Small intestine (tissue), 7 donors: ENCODE data around the gene FBXW2. TPM values are rescaled to one million over a fixed set of nuclear protein-coding genes. Genes with fewer than 3 reads are reported as not detected.

Experiments used
- DNase-seq, 2 donors: peaks; one replicate each; pipeline versions ENCODE4 v3.0.0 to v3.0.0-alpha.2; 2013
- FAIRE-seq: peaks from 2 replicates; lab custom pipeline; 2012; peaks lifted over from hg19 to GRCh38; lab: Jason Lieb, UNC
- H3K27ac ChIP-seq, 3 donors: one replicate each; pipeline ENCODE4 v1.5.1; 2013; ENCODE audit warnings: low read length in 2 of 3, mild to moderate bottlenecking in 2 of 3, control low read depth in 1 of 3, inconsistent platforms in 1 of 3, low read depth in 1 of 3, moderate library complexity in 1 of 3
- H3K27me3 ChIP-seq, 3 donors: one replicate each; pipeline ENCODE4 v1.6.1; 2013; ENCODE audit warnings: low read length in 3 of 3, inconsistent platforms in 1 of 3; ENCODE audit not compliant: control insufficient read depth in 3 of 3, insufficient read depth in 3 of 3
- H3K36me3 ChIP-seq, 3 donors: one replicate each; pipeline ENCODE4 v1.6.1; 2013; ENCODE audit warnings: low read length in 3 of 3, inconsistent platforms in 1 of 3, low read depth in 1 of 3, mild to moderate bottlenecking in 1 of 3, moderate library complexity in 1 of 3; ENCODE audit not compliant: control insufficient read depth in 3 of 3, insufficient read depth in 2 of 3
- H3K4me1 ChIP-seq, 3 donors: one replicate each; pipeline ENCODE4 v1.6.1; 2013; ENCODE audit warnings: low read length in 2 of 3, inconsistent platforms in 1 of 3, low read depth in 1 of 3, mild to moderate bottlenecking in 1 of 3, moderate library complexity in 1 of 3; ENCODE audit not compliant: control insufficient read depth in 3 of 3, insufficient read depth in 2 of 3
- H3K4me3 ChIP-seq, 3 donors: one replicate each; pipeline ENCODE4 v1.5.1; 2013; ENCODE audit warnings: low read length in 3 of 3, control low read depth in 1 of 3, inconsistent platforms in 1 of 3, low read depth in 1 of 3, mild to moderate bottlenecking in 1 of 3, moderate library complexity in 1 of 3
- H3K9me3 ChIP-seq, 2 donors: one replicate each; pipeline ENCODE4 v1.6.1; 2013; ENCODE audit warnings: low read depth in 1 of 2, low read length in 1 of 2; ENCODE audit not compliant: control insufficient read depth in 2 of 2, insufficient read depth in 1 of 2
- WGBS, 3 donors: extraction: QIAGEN DNeasy Blood & Tissue Kit; methylation state at CpG; one replicate each; pipeline ENCODE4 v1.1.7; 2013; 5-methylcytosine and 5-hydroxymethylcytosine counted together
- polyA plus RNA-seq, 4 donors: library from polyadenylated mRNA; stranded (reverse) in 3 of 4; unstranded in 1 of 4; fragments of 200-250 nt in 3 of 4; fragments of 120-200 nt in 1 of 4; gene quantifications; one replicate each; pipeline versions ENCODE4 v1.2.1 to v1.2.3, GENCODE V29; 2013
- donor health status: healthy with polysubstance abuse.
- donor health status: control.
- donor health status: control.
- donor health status: Bipolar disorder and iron deficiency.
- donor health status: healthy.

Gene FBXW2
- polyA plus RNA-seq, 4 donors, result 6.2 to 45.4 (median 13.1) TPM

DNA sequence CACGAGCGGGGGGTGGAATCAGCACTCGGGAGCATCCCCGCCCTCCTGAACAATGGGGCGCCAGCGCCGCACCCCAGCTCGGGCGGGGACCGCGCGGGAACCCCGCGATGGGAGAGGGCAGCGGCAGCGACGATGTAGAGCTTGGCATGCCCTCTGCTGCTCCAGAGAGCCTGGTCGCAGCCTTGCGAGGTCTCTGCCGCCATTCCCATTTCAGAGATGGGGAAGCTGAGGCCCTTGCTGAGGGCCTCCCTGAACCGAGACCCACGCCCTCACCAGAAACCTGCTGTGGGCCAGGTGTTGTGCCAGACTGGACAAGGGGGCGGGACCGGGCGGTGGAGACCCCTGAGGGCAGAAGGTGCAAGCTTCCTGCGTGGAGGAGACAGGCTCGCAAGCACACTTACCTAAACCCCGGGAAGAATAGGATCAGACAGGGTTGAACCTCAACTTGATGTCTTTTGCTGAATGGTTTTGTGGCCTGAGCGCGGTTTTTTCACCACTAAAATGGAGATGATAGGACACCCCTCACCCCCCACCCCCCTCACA, 78.3 kb downstream of the FBXW2 start:
- peak overlapping the region; percentile 73 to 91 (median 75) for H3K4me3 ChIP-seq
- peaks cover 0 to 14% (median 4%) of the 10 kb centered on the region in 3 donors for H3K4me1 ChIP-seq
- peak overlapping the region; percentile 27 to 90 (median 47) for H3K27ac ChIP-seq
- H3K36me3 ChIP-seq, result no peaks in the 10 kb centered on the region
- no peak for DNase-seq
- WGBS, 3 donors, result 6 to 12% (median 7%) methylated on average over 17 to 30 of the region's 30 CpGs
- H3K27me3 ChIP-seq, result peaks cover 0 to 7% (median 0%) of the 10 kb centered on the region in 3 donors
- no peak for FAIRE-seq
- no peaks in the 10 kb centered on the region for H3K9me3 ChIP-seq

DNA sequence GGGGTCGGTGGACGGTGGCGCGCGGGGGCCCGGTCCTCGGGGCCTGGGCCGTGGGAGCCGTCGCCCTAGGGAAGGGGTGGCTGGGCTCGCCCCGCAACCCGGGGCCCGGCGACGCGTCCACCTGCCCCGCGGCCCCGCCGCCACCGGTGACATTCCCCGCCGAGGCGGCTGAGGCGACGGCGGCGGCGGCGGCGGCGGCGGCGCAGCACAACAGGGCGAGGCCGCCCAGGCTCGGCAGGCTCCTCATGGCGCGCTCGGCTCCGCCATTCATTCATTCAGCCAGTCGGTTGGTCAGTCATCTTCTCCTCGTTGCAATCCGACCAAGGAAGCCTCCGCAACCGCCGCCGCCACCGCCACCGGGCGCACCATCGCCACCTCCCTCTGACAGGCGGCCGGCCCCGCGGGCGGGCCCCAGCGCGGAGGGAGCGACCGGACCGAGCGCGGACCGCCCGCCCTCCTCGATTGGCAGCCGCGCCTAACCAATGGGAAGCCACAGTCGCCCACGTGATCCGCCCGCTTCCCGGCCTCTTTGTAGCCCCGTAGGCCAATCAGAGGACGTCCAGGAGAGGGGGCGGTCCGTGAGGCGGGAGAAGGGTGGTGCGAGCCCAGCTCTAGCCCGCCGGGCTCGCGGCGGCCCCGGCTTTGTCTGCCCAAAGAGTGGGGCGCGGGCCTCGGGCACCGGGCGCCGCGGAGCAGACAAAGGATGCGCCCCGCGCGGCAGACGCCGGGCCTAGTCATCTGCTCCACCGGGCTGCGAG, 78.9 kb downstream of the FBXW2 start, which contains the start of gene MEGF9:
TSS of gene MEGF9 (minus strand) at position 383 of the 758 bp plus-strand sequence. CDS start at position 271, 112 bp downstream.
- no peak for FAIRE-seq

GRCh38 chr9:120713257-120714087, 79.7 kb downstream of the FBXW2 start:
- Histone ChIP-seq H3K4me3 (peak overlapping the region; percentile 73 to 91 (median 91)), H3K36me3 (peaks cover 0 to 7% (median 0%) of the 10 kb centered on the region in 3 donors), H3K9me3 (no peaks in the 10 kb centered on the region), H3K4me1 (peaks cover 0 to 14% (median 6%) of the 10 kb centered on the region in 3 donors), H3K27ac (peak overlapping the region; percentile 58 to 80 (median 73)), H3K27me3 (peaks cover 0 to 7% (median 0%) of the 10 kb centered on the region in 3 donors)
- FAIRE-seq (no peak), DNase-seq (peak; percentile 29 to 46)
- 0 to 3% (median 2%) methylated on average over 34 to 50 of the region's 50 CpGs for WGBS, 3 donors

More for the DNA sequence above, 78.9 kb downstream of the FBXW2 start, which contains the start of gene MEGF9:
- Histone ChIP-seq H3K27me3 (peaks cover 0 to 7% (median 0%) of the 10 kb centered on the region in 3 donors), H3K4me3 (peak within 1 kb of the TSS; percentile 73 to 91 (median 91)), H3K36me3 (peaks cover 0 to 3% (median 0%) of the 10 kb centered on the region in 3 donors), H3K9me3 (no peaks in the 10 kb centered on the region), H3K27ac (peak within 1 kb of the TSS; percentile 58 to 90 (median 73)), H3K4me1 (peaks cover 0 to 14% (median 6%) of the 10 kb centered on the region in 3 donors)
- peak; percentile 99 for DNase-seq
- WGBS, 3 donors, result 0 to 1% (median 0%) methylated on average over 72 to 102 of the region's 102 CpGs

DNA sequence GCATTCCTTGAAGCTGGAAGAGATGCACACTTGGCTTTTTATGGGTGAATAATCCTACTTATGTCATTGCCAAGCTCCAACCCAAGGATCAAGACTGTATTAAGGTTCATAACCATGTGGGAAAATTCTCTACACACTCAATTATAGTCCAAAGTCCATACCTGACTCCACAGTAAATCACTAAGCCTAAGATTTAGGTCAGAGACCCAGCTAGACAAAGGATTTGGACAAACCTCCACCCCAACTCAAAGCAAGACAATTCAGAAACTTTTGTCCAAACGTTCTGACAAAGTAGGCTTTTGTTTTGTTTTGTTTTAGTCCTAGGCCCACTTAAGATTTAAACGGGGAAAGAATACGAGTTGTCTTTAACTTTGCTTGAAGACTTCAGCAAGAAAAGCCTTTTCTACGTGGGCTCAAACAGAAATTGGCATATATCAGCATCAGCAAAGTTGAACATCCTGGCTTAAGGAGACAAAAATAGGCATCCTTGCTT, 80.6 kb downstream of the FBXW2 start:
- Histone ChIP-seq H3K27me3 (peaks cover 0 to 7% (median 0%) of the 10 kb centered on the region in 3 donors), H3K4me3 (peak overlapping the region in 2 of 3 donors; percentile 91), H3K36me3 (peaks cover 0 to 10% (median 0%) of the 10 kb centered on the region in 3 donors), H3K27ac (peak overlapping the region; percentile 58 to 80 (median 73)), H3K4me1 (peaks cover 0 to 14% (median 6%) of the 10 kb centered on the region in 3 donors), H3K9me3 (no peaks in the 10 kb centered on the region)
- DNase-seq (peak; percentile 79 to 84), FAIRE-seq (no peak)
- 6 to 26% (median 16%) methylated on average over 4 of the region's 4 CpGs for WGBS, 3 donors

- 13 to 34% (median 20%) methylated on average over 5 of the region's 5 CpGs for whole genome bisulfite sequencing, 3 donors
- FAIRE-seq (no peak), DNase-seq (peak in 1 of 2 donors; percentile 33)
- H3K4me1 ChIP-seq, result peaks cover 0 to 14% (median 6%) of the 10 kb centered on the region in 3 donors
- no peaks in the 10 kb centered on the region for H3K9me3 ChIP-seq
- peak overlapping the region in 2 of 3 donors; percentile 91 for H3K4me3 ChIP-seq
- peaks cover 0 to 7% (median 0%) of the 10 kb centered on the region in 3 donors for H3K27me3 ChIP-seq
- peaks cover 0 to 10% (median 0%) of the 10 kb centered on the region in 3 donors for H3K36me3 ChIP-seq
- H3K27ac ChIP-seq, result peak overlapping the region; percentile 58 to 80 (median 73)
These were observed 81.2 kb downstream of the FBXW2 start for GRCh38 chr9:120711841-120712538.

DNA sequence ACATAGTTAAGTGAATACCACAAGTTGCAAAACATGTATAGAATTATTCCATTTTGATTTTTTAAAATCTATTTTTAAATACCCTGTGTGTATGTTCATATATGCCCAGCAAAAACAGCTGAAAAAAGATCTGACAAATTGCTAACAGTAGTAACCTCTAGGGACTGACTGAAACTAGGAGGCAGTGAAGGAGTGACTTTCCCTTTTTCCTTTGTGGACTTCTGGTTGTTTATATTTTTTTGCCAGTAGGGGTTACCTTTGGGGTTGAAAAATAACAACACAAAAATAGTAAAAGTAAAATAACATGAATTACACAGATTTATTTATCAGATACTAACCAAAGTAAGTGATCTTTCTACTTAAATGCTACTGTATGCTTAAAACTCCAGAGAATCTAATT, 81.9 kb downstream of the FBXW2 start:
- peaks cover 0 to 10% (median 0%) of the 10 kb centered on the region in 3 donors for H3K36me3 ChIP-seq
- peak overlapping the region in 2 of 3 donors; percentile 11 to 73 for H3K27ac ChIP-seq
- peaks cover 0 to 7% (median 0%) of the 10 kb centered on the region in 3 donors for H3K27me3 ChIP-seq
- H3K4me1 ChIP-seq, result peaks cover 0 to 14% (median 6%) of the 10 kb centered on the region in 3 donors
- no peaks in the 10 kb centered on the region for H3K9me3 ChIP-seq
- no peak overlapping the region for H3K4me3 ChIP-seq
- DNase-seq (no peak), FAIRE-seq (no peak)

GRCh38 chr9:120710110-120710981, 82.9 kb downstream of the FBXW2 start:
- FAIRE-seq (no peak), DNase-seq (peak; percentile 32 to 85)
- H3K4me1 ChIP-seq, result peaks cover 0 to 10% (median 6%) of the 10 kb centered on the region in 3 donors
- H3K9me3 ChIP-seq, result no peaks in the 10 kb centered on the region
- H3K4me3 ChIP-seq, result peak overlapping the region in 2 of 3 donors; percentile 23 to 56
- peaks cover 0 to 3% (median 0%) of the 10 kb centered on the region in 3 donors for H3K27me3 ChIP-seq
- H3K36me3 ChIP-seq, result peaks cover 0 to 10% (median 0%) of the 10 kb centered on the region in 3 donors
- peak overlapping the region in 2 of 3 donors; percentile 4 to 54 for H3K27ac ChIP-seq
- 11 to 52% (median 15%) methylated on average over 10 of the region's 10 CpGs for WGBS, 3 donors
